OCI-LY1 (cell line): ENCODE data around the gene ANXA6.

Experiments
- CTCF ChIP-seq: fragments of 200-600 bp; sonication (generic), shearing (Covaris generic); IDR thresholded peaks from 2 replicates; pipeline ENCODE4 v1.5.1; 2017; ENCODE audit warnings: mild to moderate bottlenecking, antibody characterized with exemption, low read length, moderate library complexity, mixed read lengths
- EZH2 ChIP-seq: fragments of 200-600 bp; sonication (generic), shearing (Covaris generic); IDR thresholded peaks from 2 replicates; pipeline ENCODE4 v1.8.0; 2017; ENCODE audit warnings: borderline replicate concordance, mixed run types, mild to moderate bottlenecking, antibody characterized with exemption, low read length, moderate library complexity, mixed read lengths

GRCh38 chr5:151118913-151119575 lies 38.5 kb downstream of the ANXA6 start:
- TF ChIP-seq CTCF (no peak), EZH2 (no peak)
